CD8-positive, alpha-beta memory T cell (primary cell): ENCODE data around the gene CTDSPL. TPM values are rescaled to one million over a fixed set of nuclear protein-coding genes. Genes with fewer than 3 reads are reported as not detected.

Experiments
- polyA plus RNA-seq: library from polyadenylated mRNA; unstranded; fragments of 300-500 nt; fragmentation: Illumina TruSeq; gene quantifications from one replicate; pipeline ENCODE4 v1.2.3, GENCODE V29; 2021
- total RNA-seq, 2 experiments: library from RNA; stranded (reverse); gene quantifications; one replicate each; pipeline ENCODE4 v1.2.3, GENCODE V29; 2021

The CTDSPL gene
- total and polyA plus RNA-seq, 3 experiments from 2014 or later = 0.74 to 0.84 TPM; not detected in 1

Other genes starting within 250 kb of the CTDSPL start
- gene VILL, start 128.9 kb downstream of the CTDSPL start, total RNA-seq = 10 to 100 TPM; 14.7 to 15.8 TPM
- gene VILL, start 128.9 kb downstream of the CTDSPL start, polyA plus RNA-seq = 16.8 TPM
- gene PLCD1, start 167.8 kb downstream of the CTDSPL start, total RNA-seq = 10 to 100 TPM; 12.8 to 18.5 TPM
- gene PLCD1, start 167.8 kb downstream of the CTDSPL start, polyA plus RNA-seq = 36.4 TPM
- gene DLEC1, start 177.3 kb downstream of the CTDSPL start, total RNA-seq = 1 to 10 TPM; 1.0 to 1.3 TPM
- 0.56 TPM for gene DLEC1, start 177.3 kb downstream of the CTDSPL start, polyA plus RNA-seq